C4-2B (cell line): ENCODE measurements around the gene CD44.
A peak's percentile ranks its signal among the peaks of the same experiment; 100 is the strongest.

Experiments
- H3K27ac ChIP-seq: fragments of 450-650 bp; 2 replicates; pipeline ENCODE4 v1.5.1; 2017
- CTCF ChIP-seq: fragments of 450-650 bp; conservative IDR thresholded peaks from 2 replicates; pipeline ENCODE4 v1.5.1; 2017; ENCODE audit warnings: mild to moderate bottlenecking
- ZFX ChIP-seq: fragments of 450-650 bp; IDR thresholded peaks from 2 replicates; pipeline ENCODE4 v1.6.1; 2017

The CD44 gene

GRCh38 chr11:35237860-35238715 is 99.1 kb downstream of the CD44 start:
- peak; percentile 89 for TF ChIP-seq CTCF
- TF ChIP-seq ZFX: no peak
- H3K27ac ChIP-seq: peak overlapping the region; percentile 72

- TF ChIP-seq ZFX: no peak
- no peak for TF ChIP-seq CTCF
- no peak overlapping the region for H3K27ac ChIP-seq
Observed at GRCh38 chr11:35238882-35239281, 99.9 kb downstream of the CD44 start.

- TF ChIP-seq ZFX (no peak), CTCF (no peak)
- no peak overlapping the region for H3K27ac ChIP-seq
Observed at GRCh38 chr11:35239471-35240075, 100.6 kb downstream of the CD44 start.

GRCh38 chr11:35241083-35241482 is 102.1 kb downstream of the CD44 start:
- TF ChIP-seq ZFX (no peak), CTCF (no peak)
- H3K27ac ChIP-seq: no peak overlapping the region

GRCh38 chr11:35241531-35241930 is 102.6 kb downstream of the CD44 start:
- TF ChIP-seq CTCF (no peak), ZFX (no peak)
- no peak overlapping the region for H3K27ac ChIP-seq

GRCh38 chr11:35242412-35243242 is 103.7 kb downstream of the CD44 start:
- no peak for TF ChIP-seq CTCF
- no peak for TF ChIP-seq ZFX
- no peak overlapping the region for H3K27ac ChIP-seq
